Bronchial epithelial cell (primary cell): Measurements from ENCODE around the gene SERTAD4. TPM values are rescaled to one million over a fixed set of nuclear protein-coding genes. Genes with fewer than 3 reads are reported as not detected.
"Not testable (repeated sequence)": the region's sequence is repeated elsewhere in the genome, so short reads cannot be mapped to it uniquely, and the experiment has no call there.

ENCODE experiments used
- DNase-seq: peaks from one replicate; pipeline ENCODE4 v3.0.0-alpha.2; 2010; ENCODE audit warnings: low read depth
- FAIRE-seq: peaks from 2 replicates; lab custom pipeline; 2011; peaks lifted over from hg19 to GRCh38; lab: Jason Lieb, UNC
- H3K27me3 ChIP-seq: 2 replicates; pipeline ENCODE4 v1.5.1; 2011; ENCODE audit warnings: low read length; ENCODE audit not compliant: control insufficient read depth, insufficient read depth
- H3K36me3 ChIP-seq: 2 replicates; pipeline ENCODE4 v1.5.1; 2011; ENCODE audit warnings: low read length; ENCODE audit not compliant: control insufficient read depth, insufficient read depth
- H3K4me3 ChIP-seq: 2 replicates; pipeline ENCODE4 v1.5.1; 2011; ENCODE audit warnings: mild to moderate bottlenecking, low read depth, low read length, control low read depth
- total RNA-seq: library from RNA; depleted of rRNA; stranded (reverse); fragments of >200 nt; gene quantifications from 2 replicates; pipeline ENCODE4 v1.2.1, GENCODE V29; 2014
- TF ChIP-seq, protein P1 (sequence below): IDR thresholded peaks from 2 replicates; pipeline ENCODE4 v1.5.1; 2011; ENCODE audit warnings: mild to moderate bottlenecking, moderate library complexity, low read length, control low read depth, inconsistent platforms; ENCODE audit not compliant: insufficient read depth, severe bottlenecking

The SERTAD4 gene
- total RNA-seq, 1 donor from 2014 or later = 0.26 TPM

- DNase-seq (no peak), FAIRE-seq (no peak)
- H3K4me3 ChIP-seq = no peak overlapping the region
- TF ChIP-seq, protein P1, sequence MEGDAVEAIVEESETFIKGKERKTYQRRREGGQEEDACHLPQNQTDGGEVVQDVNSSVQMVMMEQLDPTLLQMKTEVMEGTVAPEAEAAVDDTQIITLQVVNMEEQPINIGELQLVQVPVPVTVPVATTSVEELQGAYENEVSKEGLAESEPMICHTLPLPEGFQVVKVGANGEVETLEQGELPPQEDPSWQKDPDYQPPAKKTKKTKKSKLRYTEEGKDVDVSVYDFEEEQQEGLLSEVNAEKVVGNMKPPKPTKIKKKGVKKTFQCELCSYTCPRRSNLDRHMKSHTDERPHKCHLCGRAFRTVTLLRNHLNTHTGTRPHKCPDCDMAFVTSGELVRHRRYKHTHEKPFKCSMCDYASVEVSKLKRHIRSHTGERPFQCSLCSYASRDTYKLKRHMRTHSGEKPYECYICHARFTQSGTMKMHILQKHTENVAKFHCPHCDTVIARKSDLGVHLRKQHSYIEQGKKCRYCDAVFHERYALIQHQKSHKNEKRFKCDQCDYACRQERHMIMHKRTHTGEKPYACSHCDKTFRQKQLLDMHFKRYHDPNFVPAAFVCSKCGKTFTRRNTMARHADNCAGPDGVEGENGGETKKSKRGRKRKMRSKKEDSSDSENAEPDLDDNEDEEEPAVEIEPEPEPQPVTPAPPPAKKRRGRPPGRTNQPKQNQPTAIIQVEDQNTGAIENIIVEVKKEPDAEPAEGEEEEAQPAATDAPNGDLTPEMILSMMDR = no peak
- H3K27me3 ChIP-seq = peaks cover 8% of the 10 kb centered on the region
- no peaks in the 10 kb centered on the region for H3K36me3 ChIP-seq
Measured at GRCh38 chr1:210263963-210264362, 31.4 kb downstream of the SERTAD4 start.

- TF ChIP-seq, protein P1 = no peak
- FAIRE-seq = no peak
- peaks cover 8% of the 10 kb centered on the region for H3K27me3 ChIP-seq
Measured at GRCh38 chr1:210264496-210265380, 32.1 kb downstream of the SERTAD4 start.

GRCh38 chr1:210265392-210265955 is 32.9 kb downstream of the SERTAD4 start:
- not testable (repeated sequence) for H3K36me3 ChIP-seq, FAIRE-seq, H3K4me3 ChIP-seq, H3K27me3 ChIP-seq, DNase-seq

More at GRCh38 chr1:210264496-210265380, 32.1 kb downstream of the SERTAD4 start:
- DNase-seq = no peak
- no peak overlapping the region for H3K4me3 ChIP-seq
- no peaks in the 10 kb centered on the region for H3K36me3 ChIP-seq

- no peak for DNase-seq
- Histone ChIP-seq H3K36me3 (no peaks in the 10 kb centered on the region), H3K4me3 (no peak overlapping the region), H3K27me3 (no peaks in the 10 kb centered on the region)
- TF ChIP-seq, protein P1 = no peak
- no peak for FAIRE-seq
Measured at GRCh38 chr1:210269981-210270380, 37.4 kb downstream of the SERTAD4 start.

DNA sequence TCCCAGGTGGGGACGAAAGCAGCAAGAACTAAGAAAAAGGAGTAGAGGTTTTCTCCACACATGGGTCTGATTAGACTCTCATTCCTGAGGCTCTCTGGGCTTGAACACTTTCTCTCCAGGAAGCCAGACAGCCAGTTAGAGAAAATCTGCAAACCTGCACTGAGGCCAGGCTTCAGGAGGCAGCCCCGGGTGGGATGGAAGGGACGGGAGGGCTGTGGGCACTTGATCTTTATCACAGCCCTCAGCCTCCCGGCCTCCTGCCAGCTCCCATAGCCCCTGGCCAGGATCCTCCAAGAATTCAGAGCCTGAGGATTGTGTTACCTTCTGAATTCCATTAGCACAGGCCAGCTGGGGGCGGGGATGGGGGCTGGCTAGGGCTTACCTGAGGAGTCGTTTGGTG is 40.1 kb downstream of the SERTAD4 start:
- H3K27me3 ChIP-seq = no peaks in the 10 kb centered on the region
- no peak for FAIRE-seq
- no peak overlapping the region for H3K4me3 ChIP-seq
- no peaks in the 10 kb centered on the region for H3K36me3 ChIP-seq
- DNase-seq = no peak
- TF ChIP-seq, protein P1 = no peak

GRCh38 chr1:210280221-210280620 is 47.6 kb downstream of the SERTAD4 start:
- Histone ChIP-seq H3K4me3 (no peak overlapping the region), H3K36me3 (no peaks in the 10 kb centered on the region), H3K27me3 (peaks cover 5% of the 10 kb centered on the region)
- DNase-seq (no peak), FAIRE-seq (no peak)
- TF ChIP-seq, protein P1 = no peak
